WERI-Rb-1 (cell line): Measurements from ENCODE around the gene PTPRN2.
"Not testable (repeated sequence)": the region's sequence is repeated elsewhere in the genome, so short reads cannot be mapped to it uniquely, and the experiment has no call there.

ENCODE experiments used
- DNase-seq: peaks from one replicate; pipeline ENCODE4 v3.0.0-alpha.2; 2020
- H3K27ac ChIP-seq: fragments of 250-450 bp; sonication (Bioruptor Pico); 2 replicates; pipeline ENCODE4 v1.5.1; 2020; ENCODE audit warnings: mild to moderate bottlenecking, moderate library complexity
- H3K27me3 ChIP-seq: fragments of 250-450 bp; sonication (Bioruptor Pico); 2 replicates; pipeline ENCODE4 v1.5.1; 2021; ENCODE audit warnings: mild to moderate bottlenecking, low read depth, moderate library complexity; ENCODE audit not compliant: insufficient read depth, severe bottlenecking
- H3K36me3 ChIP-seq: fragments of 250-450 bp; sonication (Bioruptor Pico); 2 replicates; pipeline ENCODE4 v1.5.1; 2020; ENCODE audit warnings: mild to moderate bottlenecking, moderate library complexity
- H3K4me3 ChIP-seq: 2 replicates; pipeline ENCODE4 v1.5.1; 2011; ENCODE audit warnings: low read depth, mild to moderate bottlenecking, control low read depth, low read length
- H3K9me3 ChIP-seq: fragments of 250-450 bp; sonication (Bioruptor Pico); 2 replicates; pipeline ENCODE4 v1.5.1; 2021; ENCODE audit warnings: mild to moderate bottlenecking, moderate library complexity; ENCODE audit not compliant: severe bottlenecking
- TF ChIP-seq, protein P1 (sequence below): IDR thresholded peaks from 2 replicates; pipeline ENCODE4 v1.5.1; 2011; ENCODE audit warnings: low read depth, mild to moderate bottlenecking, control low read depth, inconsistent platforms, low read length

Gene PTPRN2

DNA sequence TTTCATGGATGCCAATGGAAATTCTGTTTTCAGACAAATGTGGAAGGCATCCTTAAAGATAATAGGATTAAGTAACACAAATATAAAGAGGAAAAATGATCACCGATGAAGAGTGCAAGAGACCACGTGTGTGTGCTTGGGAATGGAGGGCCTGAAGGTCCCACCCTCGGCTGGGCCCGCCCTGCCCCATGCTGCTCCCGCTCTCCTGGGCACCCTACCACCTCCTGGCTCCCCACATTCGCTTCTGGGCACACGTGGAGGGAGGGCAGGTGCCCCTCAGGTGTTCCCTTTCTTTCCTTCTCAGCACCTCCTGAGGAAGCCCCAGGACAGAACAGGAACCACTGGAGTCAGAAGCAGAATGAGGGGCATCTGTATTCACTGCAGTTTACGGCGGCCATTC lies 883.3 kb downstream of the PTPRN2 start:
- DNase-seq, result no peak
- no peaks in the 10 kb centered on the region for H3K9me3 ChIP-seq

DNA sequence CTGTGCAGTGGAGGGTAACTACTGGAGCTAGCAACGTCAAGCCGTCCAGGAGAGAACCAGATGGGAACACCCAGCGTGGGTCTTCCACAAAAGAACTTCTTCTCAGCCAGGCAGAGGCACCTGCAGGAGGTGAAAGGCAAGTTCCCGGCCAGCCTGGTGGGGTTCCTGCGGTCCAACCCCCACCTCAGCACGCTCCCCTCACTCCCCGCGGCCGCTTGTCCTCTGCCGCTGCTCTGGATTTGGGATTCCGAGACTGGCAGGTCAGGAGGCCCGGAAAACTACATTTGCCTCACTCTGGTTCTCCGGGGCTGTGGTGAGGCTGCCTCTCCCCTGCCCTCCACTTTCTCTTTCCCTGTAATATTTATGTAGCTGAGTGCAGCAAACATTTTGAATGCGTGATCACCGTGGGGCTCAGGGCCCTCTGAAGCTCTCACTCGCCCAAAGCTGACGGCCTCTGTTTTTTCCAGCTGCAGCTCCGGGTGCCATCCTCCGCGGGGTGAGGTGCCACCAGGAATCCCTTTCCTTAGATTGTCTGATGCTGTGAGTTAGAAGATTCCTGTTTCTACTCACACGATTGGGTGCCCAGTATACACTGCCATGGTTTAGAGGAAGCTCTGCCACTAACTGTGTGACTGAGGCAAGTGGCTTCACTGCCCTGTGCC lies 884.0 kb downstream of the PTPRN2 start:
- no peak overlapping the region for H3K27ac ChIP-seq
- no peaks in the 10 kb centered on the region for H3K9me3 ChIP-seq
- no peaks in the 10 kb centered on the region for H3K27me3 ChIP-seq
- TF ChIP-seq, protein P1, sequence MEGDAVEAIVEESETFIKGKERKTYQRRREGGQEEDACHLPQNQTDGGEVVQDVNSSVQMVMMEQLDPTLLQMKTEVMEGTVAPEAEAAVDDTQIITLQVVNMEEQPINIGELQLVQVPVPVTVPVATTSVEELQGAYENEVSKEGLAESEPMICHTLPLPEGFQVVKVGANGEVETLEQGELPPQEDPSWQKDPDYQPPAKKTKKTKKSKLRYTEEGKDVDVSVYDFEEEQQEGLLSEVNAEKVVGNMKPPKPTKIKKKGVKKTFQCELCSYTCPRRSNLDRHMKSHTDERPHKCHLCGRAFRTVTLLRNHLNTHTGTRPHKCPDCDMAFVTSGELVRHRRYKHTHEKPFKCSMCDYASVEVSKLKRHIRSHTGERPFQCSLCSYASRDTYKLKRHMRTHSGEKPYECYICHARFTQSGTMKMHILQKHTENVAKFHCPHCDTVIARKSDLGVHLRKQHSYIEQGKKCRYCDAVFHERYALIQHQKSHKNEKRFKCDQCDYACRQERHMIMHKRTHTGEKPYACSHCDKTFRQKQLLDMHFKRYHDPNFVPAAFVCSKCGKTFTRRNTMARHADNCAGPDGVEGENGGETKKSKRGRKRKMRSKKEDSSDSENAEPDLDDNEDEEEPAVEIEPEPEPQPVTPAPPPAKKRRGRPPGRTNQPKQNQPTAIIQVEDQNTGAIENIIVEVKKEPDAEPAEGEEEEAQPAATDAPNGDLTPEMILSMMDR, result no peak
- H3K4me3 ChIP-seq, result no peak overlapping the region
- H3K36me3 ChIP-seq, result no peaks in the 10 kb centered on the region
- no peak for DNase-seq

More for the DNA sequence above, 883.3 kb downstream of the PTPRN2 start:
- H3K36me3 ChIP-seq, result no peaks in the 10 kb centered on the region
- H3K27ac ChIP-seq, result no peak overlapping the region
- H3K27me3 ChIP-seq, result no peaks in the 10 kb centered on the region
- no peak overlapping the region for H3K4me3 ChIP-seq
- TF ChIP-seq, protein P1, result no peak

DNA sequence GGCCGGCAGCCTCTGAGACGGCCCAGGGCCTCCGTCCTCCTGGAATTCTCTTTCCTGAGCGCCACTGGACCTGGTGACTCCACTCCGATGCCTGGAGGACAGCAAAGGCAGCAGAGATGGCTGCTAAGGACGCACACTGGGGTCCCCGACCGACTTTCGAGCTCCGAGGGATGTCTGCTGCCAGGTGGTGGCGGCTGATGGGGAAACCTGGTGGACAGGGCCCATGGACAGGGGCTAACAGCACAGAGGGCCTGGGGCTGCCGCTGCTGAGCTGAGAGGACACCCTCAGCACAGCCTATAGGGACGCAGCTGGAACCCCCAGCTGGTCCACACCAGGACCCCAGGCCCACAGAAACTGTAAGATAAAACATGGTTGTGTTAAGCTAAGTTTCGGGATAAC lies 884.5 kb downstream of the PTPRN2 start:
- DNase-seq, result no peak
- H3K9me3 ChIP-seq, result no peaks in the 10 kb centered on the region
- H3K36me3 ChIP-seq, result no peaks in the 10 kb centered on the region
- H3K27me3 ChIP-seq, result no peaks in the 10 kb centered on the region
- no peak overlapping the region for H3K27ac ChIP-seq
- TF ChIP-seq, protein P1, result no peak
- H3K4me3 ChIP-seq, result no peak overlapping the region

DNA sequence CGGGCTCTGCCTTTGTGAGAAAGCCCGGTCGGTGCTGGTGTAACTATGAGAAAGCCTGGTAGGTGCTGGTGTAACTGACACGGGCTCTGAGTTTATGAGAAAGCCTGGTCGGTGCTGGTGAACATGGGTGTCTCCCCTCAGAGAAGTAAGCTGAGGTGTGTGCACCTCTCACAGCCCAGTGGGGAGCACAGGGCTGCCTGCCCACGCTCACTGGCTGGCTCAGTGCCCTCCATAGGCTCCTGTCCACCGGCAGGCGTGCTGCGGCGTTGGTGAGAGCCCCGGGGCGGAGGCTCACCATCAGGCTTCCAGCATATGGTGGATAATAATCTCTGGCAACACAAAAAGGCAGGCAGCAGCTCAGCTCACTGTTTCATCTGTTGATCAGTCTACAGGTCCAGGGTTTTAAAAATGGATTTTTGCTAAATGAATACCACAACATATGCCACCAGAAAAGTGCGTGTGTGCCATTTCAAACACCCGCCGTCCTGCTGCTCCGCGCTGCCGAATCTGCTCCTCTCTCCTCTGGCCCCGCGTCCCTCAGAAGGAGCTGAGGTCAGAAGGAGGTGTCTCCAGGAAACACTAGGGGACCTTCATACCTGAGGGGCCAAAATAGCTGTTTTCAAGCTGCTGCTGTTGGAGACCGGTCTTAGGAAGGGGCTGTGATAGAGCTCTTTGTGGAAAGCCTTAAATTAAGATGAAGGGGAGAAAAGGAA lies 885.2 kb downstream of the PTPRN2 start:
- DNase-seq, result no peak
- no peaks in the 10 kb centered on the region for H3K36me3 ChIP-seq
- H3K27ac ChIP-seq, result no peak overlapping the region
- no peaks in the 10 kb centered on the region for H3K27me3 ChIP-seq
- TF ChIP-seq, protein P1, result no peak
- H3K4me3 ChIP-seq, result no peak overlapping the region
- H3K9me3 ChIP-seq, result no peaks in the 10 kb centered on the region

DNA sequence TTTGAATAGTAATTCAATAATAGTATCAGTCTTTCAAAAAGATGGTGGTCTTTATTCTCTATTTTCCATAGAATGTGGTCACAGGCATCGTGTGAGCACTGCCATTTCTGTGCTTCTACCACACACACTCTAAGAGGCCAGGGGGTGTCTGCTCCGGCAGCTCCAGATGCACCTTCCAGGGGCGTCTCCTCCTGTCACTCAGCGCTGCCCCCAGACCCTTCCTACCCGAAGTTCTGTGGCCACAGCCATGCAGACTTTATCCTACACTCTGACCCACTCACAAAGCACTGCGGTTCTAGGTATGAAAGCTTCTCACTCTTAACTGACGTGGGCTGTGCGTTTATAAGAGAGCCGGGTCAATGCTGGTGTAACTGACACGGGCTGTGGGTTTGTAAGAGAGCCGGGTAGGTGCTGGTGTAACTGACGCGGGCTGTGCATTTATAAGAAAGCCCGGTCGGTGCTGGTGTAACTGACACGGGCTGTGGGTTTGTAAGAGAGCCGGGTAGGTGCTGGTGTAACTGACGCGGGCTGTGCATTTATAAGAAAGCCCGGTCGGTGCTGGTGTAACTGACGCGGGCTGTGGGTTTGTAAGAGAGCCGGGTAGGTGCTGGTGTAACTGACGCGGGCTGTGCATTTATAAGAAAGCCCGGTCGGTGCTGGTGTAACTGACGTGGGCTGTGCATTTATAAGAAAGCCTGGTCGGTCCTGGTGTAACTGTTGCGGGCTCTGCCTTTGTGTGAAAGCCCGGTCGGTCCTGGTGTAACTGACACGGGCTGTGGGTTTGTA lies 886.0 kb downstream of the PTPRN2 start:
- not testable (repeated sequence) for H3K27me3 ChIP-seq, H3K27ac ChIP-seq, H3K4me3 ChIP-seq, H3K9me3 ChIP-seq, H3K36me3 ChIP-seq, DNase-seq
